GM12872 (cell line): ENCODE data around the gene CCR2.

Source experiments
- CTCF ChIP-seq: IDR thresholded peaks from 3 replicates; pipeline ENCODE4 v1.5.1; 2011; ENCODE audit warnings: low read depth, mild to moderate bottlenecking, low read length, moderate library complexity; ENCODE audit not compliant: insufficient read depth

CCR2 gene

GRCh38 chr3:46401579-46401978 is 47.7 kb downstream of the CCR2 start:
- TF ChIP-seq CTCF: no peak

- TF ChIP-seq CTCF: 0 out of 3 replicates have a peak, but pooled peaks have one; percentile 2
These were observed 51.5 kb downstream of the CCR2 start for GRCh38 chr3:46405301-46406019.

- no peak for TF ChIP-seq CTCF
These were observed 52.5 kb downstream of the CCR2 start for GRCh38 chr3:46406443-46406787.

- TF ChIP-seq CTCF: no peak
These were observed 53.1 kb downstream of the CCR2 start, which contains the start of the genes CCR5AS and CCRL2 for GRCh38 chr3:46406788-46407611. Gene CCR5AS, minus strand, starts transcription at chr3:46407066. Gene CCRL2, plus strand, starts transcription at chr3:46407259. Its CDS starts 821 bp downstream, at chr3:46408080.

- no peak for TF ChIP-seq CTCF
These were observed 54.1 kb downstream of the CCR2 start for GRCh38 chr3:46407970-46408369.

GRCh38 chr3:46408853-46409252 is 54.9 kb downstream of the CCR2 start:
- TF ChIP-seq CTCF: no peak

GRCh38 chr3:46409739-46410489 is 56.0 kb downstream of the CCR2 start:
- TF ChIP-seq CTCF: no peak
